Diencephalon (tissue), 1 donor: ENCODE measurements around the gene ITGA6. TPM values are rescaled to one million over a fixed set of nuclear protein-coding genes. Genes with fewer than 3 reads are reported as not detected.

Source experiments
- total RNA-seq: library from RNA; depleted of rRNA; stranded (reverse); fragments of >200 nt; gene quantifications from one replicate; pipeline ENCODE4 v1.2.3, GENCODE V29; 2014

The ITGA6 gene
- total RNA-seq: 67.6 TPM

DNA sequence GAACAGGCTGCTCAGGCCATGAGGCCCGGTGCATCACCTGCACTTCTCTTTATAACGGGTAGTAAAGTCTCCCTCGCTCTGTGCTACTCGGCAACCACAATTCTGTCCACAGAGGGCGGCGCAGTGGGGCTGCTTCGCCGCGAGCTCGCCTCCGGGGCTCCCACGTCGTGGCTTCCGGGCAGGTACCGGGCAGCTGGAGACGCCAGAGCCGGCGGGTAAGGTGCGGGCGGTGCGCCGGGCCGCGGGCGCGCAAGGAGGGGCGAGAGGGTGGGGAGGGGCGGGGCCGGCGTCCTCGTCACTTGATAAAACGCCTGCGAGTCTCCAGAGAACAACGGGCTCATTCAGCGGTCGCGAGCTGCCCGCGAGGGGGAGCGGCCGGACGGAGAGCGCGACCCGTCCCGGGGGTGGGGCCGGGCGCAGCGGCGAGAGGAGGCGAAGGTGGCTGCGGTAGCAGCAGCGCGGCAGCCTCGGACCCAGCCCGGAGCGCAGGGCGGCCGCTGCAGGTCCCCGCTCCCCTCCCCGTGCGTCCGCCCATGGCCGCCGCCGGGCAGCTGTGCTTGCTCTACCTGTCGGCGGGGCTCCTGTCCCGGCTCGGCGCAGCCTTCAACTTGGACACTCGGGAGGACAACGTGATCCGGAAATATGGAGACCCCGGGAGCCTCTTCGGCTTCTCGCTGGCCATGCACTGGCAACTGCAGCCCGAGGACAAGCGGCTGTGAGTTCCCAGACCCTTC, at the start of gene ITGA6:
Gene ITGA6 (plus strand): TSS at position 331 of the 734 bp plus-strand sequence.

Other genes starting within 250 kb of the ITGA6 start
- 18.2 TPM for gene PDK1, start 128.5 kb downstream of the ITGA6 start, total RNA-seq